ENCODE data around the gene CALN1.
"Not testable (repeated sequence)": the region's sequence is repeated elsewhere in the genome, so short reads cannot be mapped to it uniquely, and the experiment has no call there.

The CALN1 gene

GRCh38 chr7:72408966-72409637, 3.0 kb downstream of the CALN1 start:
- DNase-seq (ENCODE audit: low read depth in 2 of 2): no peak

- DNase-seq (ENCODE audit: low read depth in 2 of 2): no peak
Observed at GRCh38 chr7:72406820-72407403, 5.2 kb downstream of the CALN1 start.

GRCh38 chr7:72405871-72406270, 6.3 kb downstream of the CALN1 start:
- no peak for DNase-seq (ENCODE audit: low read depth in 2 of 2)

GRCh38 chr7:72405418-72405817, 6.7 kb downstream of the CALN1 start:
- DNase-seq (ENCODE audit: low read depth in 2 of 2): no peak

GRCh38 chr7:72404743-72405142, 7.4 kb downstream of the CALN1 start:
- DNase-seq (ENCODE audit: low read depth in 2 of 2): no peak

- no peak for DNase-seq (ENCODE audit: low read depth in 2 of 2)
Observed at GRCh38 chr7:72403458-72404076, 8.6 kb downstream of the CALN1 start.

- no peak for DNase-seq (ENCODE audit: low read depth in 2 of 2)
Observed at GRCh38 chr7:72394016-72394415, 18.1 kb downstream of the CALN1 start.

GRCh38 chr7:72391821-72392377, 20.2 kb downstream of the CALN1 start:
- DNase-seq (ENCODE audit: low read depth in 2 of 2): no peak

- no peak for DNase-seq (ENCODE audit: low read depth in 2 of 2)
Observed at GRCh38 chr7:72386118-72386517, 26.0 kb downstream of the CALN1 start.

GRCh38 chr7:72362246-72362645, 49.9 kb downstream of the CALN1 start:
- no peak for DNase-seq (ENCODE audit: low read depth in 2 of 2)

GRCh38 chr7:72345208-72345727, 66.9 kb downstream of the CALN1 start:
- no peak for DNase-seq (ENCODE audit: low read depth in 2 of 2)

- DNase-seq (ENCODE audit: low read depth in 2 of 2): no peak
Observed at GRCh38 chr7:72343991-72344390, 68.1 kb downstream of the CALN1 start.

GRCh38 chr7:72343354-72343753, 68.8 kb downstream of the CALN1 start:
- not testable (repeated sequence) for DNase-seq (ENCODE audit: low read depth in 2 of 2)

- DNase-seq (ENCODE audit: low read depth in 2 of 2): no peak
Observed at GRCh38 chr7:72337390-72338167, 74.6 kb downstream of the CALN1 start.

- DNase-seq (ENCODE audit: low read depth in 2 of 2): no peak
Observed at GRCh38 chr7:72336632-72337389, 75.3 kb downstream of the CALN1 start.

GRCh38 chr7:72336382-72336631, 75.8 kb downstream of the CALN1 start:
- DNase-seq (ENCODE audit: low read depth in 2 of 2): no peak

GRCh38 chr7:72335561-72336381, 76.4 kb downstream of the CALN1 start:
- no peak for DNase-seq (ENCODE audit: low read depth in 2 of 2)

- DNase-seq (ENCODE audit: low read depth in 2 of 2): no peak
Observed at GRCh38 chr7:72334698-72335097, 77.4 kb downstream of the CALN1 start.

- no peak for DNase-seq (ENCODE audit: low read depth in 2 of 2)
Observed at GRCh38 chr7:72334066-72334465, 78.1 kb downstream of the CALN1 start.

- DNase-seq (ENCODE audit: low read depth in 2 of 2): no peak
Observed at GRCh38 chr7:72326811-72327210, 85.3 kb downstream of the CALN1 start.

GRCh38 chr7:72326365-72326764, 85.8 kb downstream of the CALN1 start:
- no peak for DNase-seq (ENCODE audit: low read depth in 2 of 2)
